ENCODE data around the gene MESP2. TPM values are rescaled to one million over a fixed set of nuclear protein-coding genes. Genes with fewer than 3 reads are reported as not detected.

MESP2 gene
- total RNA-seq, 1 experiment from 2014 or later: 0.28 TPM

- Histone ChIP-seq H3K27me3 (ENCODE audit: insufficient read depth, low read length) (peaks cover 7% of the 10 kb centered on the region; the same call in 1 of the 2 replicates), H2AFZ (ENCODE audit: low read length) (no peak overlapping the region), H3K79me2 (ENCODE audit: insufficient read depth, low read length) (no peaks in the 10 kb centered on the region), H2AK5ac (ENCODE audit: insufficient read length, low read length) (no peak overlapping the region), H3K27ac (ENCODE audit: insufficient read length, low read depth, low read length) (no peak overlapping the region), H3T11ph (ENCODE audit: low read length) (no peak overlapping the region), H3K9ac (ENCODE audit: extremely low read depth, insufficient read length, low read length) (no peak overlapping the region), H2BK15ac (ENCODE audit: low read depth, low read length) (no peak overlapping the region), H2BK20ac (ENCODE audit: low read depth, low read length, poor library complexity, severe bottlenecking) (no peak overlapping the region), H2BK5ac (ENCODE audit: insufficient read length, low read length) (no peak overlapping the region), H3K23me2 (ENCODE audit: insufficient read length, low read depth, low read length, poor library complexity, severe bottlenecking) (peaks cover 4% of the 10 kb centered on the region), H4K5ac (ENCODE audit: insufficient read length, low read depth, low read length) (no peak overlapping the region), H3K4me2 (ENCODE audit: insufficient read depth, insufficient read length, low read length) (no peak overlapping the region), H3K9me3 (ENCODE audit: control insufficient read depth, low read depth, low read length) (no peaks in the 10 kb centered on the region), H2BK12ac (ENCODE audit: insufficient read length, low read depth, low read length) (no peak overlapping the region), H2BK120ac (ENCODE audit: low read depth, low read length, poor library complexity, severe bottlenecking) (no peak overlapping the region), H3K4me1 (ENCODE audit: insufficient read depth, low read length) (no peaks in the 10 kb centered on the region), H3K79me1 (ENCODE audit: insufficient read depth, low read depth, low read length, poor library complexity, severe bottlenecking) (no peaks in the 10 kb centered on the region), H3K4ac (ENCODE audit: low read depth, low read length) (no peak overlapping the region), H3K18ac (ENCODE audit: insufficient read length, low read depth, low read length) (no peak overlapping the region), H3K14ac (ENCODE audit: insufficient read depth, low read length) (no peak overlapping the region), H4K20me1 (ENCODE audit: control insufficient read depth, insufficient read depth, insufficient read length) (no peaks in the 10 kb centered on the region), H3K56ac (ENCODE audit: insufficient read length, low read depth, low read length) (no peak overlapping the region), H4K91ac (ENCODE audit: insufficient read length, low read depth, low read length) (no peak overlapping the region), H4K8ac (replicated peaks; ENCODE audit: insufficient read length, low read depth, low read length) (no peak overlapping the region), H3K23ac (ENCODE audit: insufficient read length, low read depth, low read length) (no peak overlapping the region)
- TF ChIP-seq CTCF (conservative IDR thresholded peaks at IDR 0.05): no peak
- H3K9me3 Mint-ChIP-seq: no peaks in the 10 kb centered on the region
- H3K36me3 Mint-ChIP-seq (ENCODE audit: insufficient read depth in 1 of 3, low read depth in 3 of 3): no peaks in the 10 kb centered on the region
- H3K27ac Mint-ChIP-seq: no peak overlapping the region
- WGBS (ENCODE audit: extremely low coverage, insufficient read length, low lambda C conversion rate): no CpG with 5 or more reads among the region's 14 CpGs
- peaks cover 57% of the 10 kb centered on the region for H3K27me3 Mint-ChIP-seq (ENCODE audit: low read depth)
- H3K4me1 Mint-ChIP-seq: peaks cover 0 to 3% of the 10 kb centered on the region in 2 experiments; a peak in 1 of 4 replicates
- no peak overlapping the region for H3K4me3 Mint-ChIP-seq
- no peak for DNase-seq
These were observed 317 bp upstream of the MESP2 start for GRCh38 chr15:89775815-89776214.
